OCI-LY3 (cell line): ENCODE data around the gene CYP20A1.
"Not testable (repeated sequence)": the region's sequence is repeated elsewhere in the genome, so short reads cannot be mapped to it uniquely, and the experiment has no call there.

Source experiments
- H2AFZ ChIP-seq: fragments of 200-600, 300-600 bp; shearing (Covaris generic); 2 replicates; pipeline ENCODE4 v1.6.0; 2014; ENCODE audit warnings: antibody characterized with exemption, low read depth, low read length
- H3K27ac ChIP-seq: fragments of 200-600, 300-600 bp; sonication (generic); 2 replicates; pipeline ENCODE4 v1.5.1; 2014; ENCODE audit warnings: mild to moderate bottlenecking, low read length, moderate library complexity, mixed read lengths
- H3K27me3 ChIP-seq: fragments of 200-600, 300-600 bp; sonication (generic); 2 replicates; pipeline ENCODE4 v1.6.1; 2014; ENCODE audit warnings: low read depth, low read length, mixed read lengths
- H3K36me3 ChIP-seq: fragments of 200-600, 300-600 bp; sonication (generic); replicated peaks from 2 replicates; pipeline ENCODE3; 2014; ENCODE audit warnings: low read depth, low read length, mixed read lengths
- H3K4me1 ChIP-seq: fragments of 300-600, 200-600 bp; sonication (generic); 2 replicates; pipeline ENCODE4 v1.6.1; 2014; ENCODE audit warnings: low read length, mixed read lengths
- H3K4me2 ChIP-seq: fragments of 200-600, 300-600 bp; sonication (generic); 2 replicates; pipeline ENCODE4 v1.6.1; 2014; ENCODE audit warnings: low read length, mixed read lengths
- H3K4me3 ChIP-seq: fragments of 300-600, 200-600 bp; sonication (generic); 2 replicates; pipeline ENCODE4 v1.5.1; 2014; ENCODE audit warnings: antibody characterized with exemption, mild to moderate bottlenecking, low read length, moderate library complexity
- H3K79me2 ChIP-seq: fragments of 300-600, 200-600 bp; shearing (Covaris generic); 2 replicates; pipeline ENCODE4 v1.6.1; 2014; ENCODE audit warnings: mild to moderate bottlenecking, low read length, mixed read lengths
- H3K9ac ChIP-seq: fragments of 300-600, 200-600 bp; shearing (Covaris generic); 2 replicates; pipeline ENCODE4 v1.6.0; 2014; ENCODE audit warnings: mild to moderate bottlenecking, low read length, moderate library complexity
- H3K9me3 ChIP-seq: fragments of 200-600, 300-600 bp; shearing (Covaris generic); 2 replicates; pipeline ENCODE4 v1.6.1; 2014; ENCODE audit warnings: low read length, mixed read lengths; ENCODE audit not compliant: insufficient read depth
- H4K20me1 ChIP-seq: fragments of 200-600, 300-600 bp; sonication (generic); 2 replicates; pipeline ENCODE4 v1.6.1; 2016; ENCODE audit warnings: low read length, mixed read lengths; ENCODE audit not compliant: insufficient read depth
- EZH2phosphoT487 ChIP-seq: fragments of 200-600 bp; shearing (Covaris generic); IDR thresholded peaks from 2 replicates; pipeline ENCODE4 v1.6.1; 2018; ENCODE audit warnings: antibody characterized with exemption, mixed run types, low read depth
- TF ChIP-seq, protein P1 (sequence below): fragments of 200-600, 300-600 bp; sonication (generic); IDR thresholded peaks from 2 replicates; pipeline ENCODE4 v1.5.1; 2014; ENCODE audit warnings: antibody characterized with exemption, low read length, low read depth

The CYP20A1 gene

DNA sequence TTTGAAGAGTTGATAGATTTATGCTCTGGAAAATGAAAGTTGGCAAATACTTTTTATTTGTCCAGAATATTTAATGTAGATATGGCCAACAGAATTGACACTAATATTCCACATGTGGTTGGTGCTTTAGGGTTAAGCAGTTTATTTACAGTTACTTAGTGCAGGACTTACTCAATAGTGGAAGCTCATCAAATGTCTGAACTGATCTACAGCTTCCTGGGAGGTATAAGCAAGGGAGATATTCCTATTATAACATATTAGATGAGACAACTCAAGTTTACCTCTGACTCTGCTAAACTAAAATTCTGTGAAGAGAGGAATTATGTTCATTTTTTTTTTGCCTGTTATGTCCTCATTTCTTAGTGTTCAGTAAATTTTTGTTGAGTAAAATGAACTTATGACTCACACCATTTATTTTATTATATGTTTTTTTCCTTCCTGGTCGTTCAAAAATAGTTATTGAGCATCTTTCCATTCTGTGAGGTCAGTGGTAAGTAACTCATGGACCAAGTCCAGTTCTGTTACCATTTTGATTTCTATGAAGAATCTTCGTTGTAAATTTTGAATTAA lies 103.0 kb downstream of the CYP20A1 start:
- Histone ChIP-seq H3K9ac (no peak overlapping the region), H4K20me1 (no peaks in the 10 kb centered on the region), H2AFZ (no peak overlapping the region), H3K4me3 (no peak overlapping the region), H3K36me3 (no peaks in the 10 kb centered on the region), H3K9me3 (no peaks in the 10 kb centered on the region), H3K4me2 (no peak overlapping the region), H3K79me2 (peaks cover 3% of the 10 kb centered on the region; the same call in 1 of the 2 replicates), H3K4me1 (no peaks in the 10 kb centered on the region), H3K27ac (no peak overlapping the region), H3K27me3 (no peaks in the 10 kb centered on the region)
- TF ChIP-seq, protein P1, sequence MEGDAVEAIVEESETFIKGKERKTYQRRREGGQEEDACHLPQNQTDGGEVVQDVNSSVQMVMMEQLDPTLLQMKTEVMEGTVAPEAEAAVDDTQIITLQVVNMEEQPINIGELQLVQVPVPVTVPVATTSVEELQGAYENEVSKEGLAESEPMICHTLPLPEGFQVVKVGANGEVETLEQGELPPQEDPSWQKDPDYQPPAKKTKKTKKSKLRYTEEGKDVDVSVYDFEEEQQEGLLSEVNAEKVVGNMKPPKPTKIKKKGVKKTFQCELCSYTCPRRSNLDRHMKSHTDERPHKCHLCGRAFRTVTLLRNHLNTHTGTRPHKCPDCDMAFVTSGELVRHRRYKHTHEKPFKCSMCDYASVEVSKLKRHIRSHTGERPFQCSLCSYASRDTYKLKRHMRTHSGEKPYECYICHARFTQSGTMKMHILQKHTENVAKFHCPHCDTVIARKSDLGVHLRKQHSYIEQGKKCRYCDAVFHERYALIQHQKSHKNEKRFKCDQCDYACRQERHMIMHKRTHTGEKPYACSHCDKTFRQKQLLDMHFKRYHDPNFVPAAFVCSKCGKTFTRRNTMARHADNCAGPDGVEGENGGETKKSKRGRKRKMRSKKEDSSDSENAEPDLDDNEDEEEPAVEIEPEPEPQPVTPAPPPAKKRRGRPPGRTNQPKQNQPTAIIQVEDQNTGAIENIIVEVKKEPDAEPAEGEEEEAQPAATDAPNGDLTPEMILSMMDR, result no peak
- no peak for TF ChIP-seq EZH2phosphoT487

DNA sequence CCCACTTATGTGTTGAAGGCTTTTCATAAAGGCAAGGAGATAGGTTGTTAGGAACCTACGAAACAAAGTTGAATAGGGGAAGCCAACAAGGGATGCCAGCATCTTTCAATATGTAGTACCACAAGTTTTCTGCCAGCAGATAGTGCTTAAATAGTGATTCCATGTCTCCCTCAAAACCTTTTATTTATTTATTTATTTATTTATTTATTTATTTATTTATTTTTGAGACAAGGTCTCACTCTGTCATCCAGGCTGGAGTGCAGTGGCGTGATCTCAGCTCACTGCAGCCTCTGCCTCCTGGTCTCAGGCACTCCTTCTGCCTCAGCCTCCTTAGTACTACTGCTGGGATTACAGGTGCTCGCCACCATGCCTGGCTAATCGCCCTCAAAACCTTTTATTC lies 103.6 kb downstream of the CYP20A1 start:
- not testable (repeated sequence) for H2AFZ ChIP-seq, H3K36me3 ChIP-seq, H3K9me3 ChIP-seq, H3K4me1 ChIP-seq, H3K27me3 ChIP-seq, H3K27ac ChIP-seq, H3K4me3 ChIP-seq, H4K20me1 ChIP-seq, H3K4me2 ChIP-seq, H3K9ac ChIP-seq, H3K79me2 ChIP-seq

DNA sequence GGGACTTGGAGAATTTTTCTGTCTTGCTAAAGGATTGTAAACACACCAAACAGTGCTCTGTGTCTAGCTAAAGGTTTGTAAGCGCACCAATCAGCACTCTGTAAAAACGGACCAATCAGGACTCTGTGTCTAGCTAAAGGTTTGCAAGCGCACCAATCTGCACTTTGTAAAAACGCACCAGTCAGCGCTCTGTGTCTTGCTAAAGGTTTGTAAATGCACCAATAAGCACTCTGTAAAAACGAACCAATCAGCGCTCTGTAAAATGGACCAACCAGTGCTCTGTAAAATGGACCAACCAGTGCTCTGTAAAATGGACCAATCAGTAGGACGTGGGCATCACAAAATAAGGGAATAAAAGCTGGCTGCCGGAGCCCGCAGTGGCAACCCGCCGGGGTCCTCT lies 105.8 kb downstream of the CYP20A1 start:
- no peak overlapping the region for H3K27ac ChIP-seq
- 0 out of 2 replicates have a peak, but pooled peaks cover 3% of the 10 kb centered on the region for H3K79me2 ChIP-seq
- H4K20me1 ChIP-seq, result no peaks in the 10 kb centered on the region
- H3K9me3 ChIP-seq, result no peaks in the 10 kb centered on the region
- H3K9ac ChIP-seq, result no peak overlapping the region
- H3K27me3 ChIP-seq, result no peaks in the 10 kb centered on the region
- no peak overlapping the region for H3K4me3 ChIP-seq
- TF ChIP-seq, protein P1, result no peak
- no peak for TF ChIP-seq EZH2phosphoT487
- no peaks in the 10 kb centered on the region for H3K4me1 ChIP-seq
- H2AFZ ChIP-seq, result no peak overlapping the region
- H3K4me2 ChIP-seq, result no peak overlapping the region
- no peaks in the 10 kb centered on the region for H3K36me3 ChIP-seq

DNA sequence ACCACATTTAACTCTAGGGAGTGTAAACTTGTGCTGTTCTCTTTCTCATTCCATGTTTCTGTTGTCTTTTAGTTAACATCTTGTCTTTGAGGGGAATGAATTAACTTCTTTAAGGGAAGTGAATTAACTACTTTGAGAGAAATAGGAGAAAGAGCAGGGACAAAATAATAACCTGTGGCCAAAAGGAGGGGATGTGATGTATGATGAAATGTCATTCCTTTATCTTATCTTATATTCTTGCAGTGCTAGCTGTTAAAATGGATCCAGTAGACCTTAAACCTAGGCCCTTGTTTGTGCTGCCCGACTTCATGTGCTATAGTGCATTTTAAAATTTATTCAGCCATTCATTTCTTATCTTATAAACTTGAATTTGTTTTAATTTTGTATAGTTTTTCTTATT lies 107.8 kb downstream of the CYP20A1 start:
- Histone ChIP-seq H3K36me3 (no peaks in the 10 kb centered on the region), H3K9ac (no peak overlapping the region), H3K27ac (no peak overlapping the region), H3K79me2 (0 out of 2 replicates have a peak, but pooled peaks cover 3% of the 10 kb centered on the region), H3K9me3 (no peaks in the 10 kb centered on the region), H3K27me3 (no peaks in the 10 kb centered on the region), H3K4me3 (no peak overlapping the region), H4K20me1 (no peaks in the 10 kb centered on the region), H2AFZ (no peak overlapping the region), H3K4me1 (no peaks in the 10 kb centered on the region), H3K4me2 (no peak overlapping the region)
- TF ChIP-seq EZH2phosphoT487, result no peak
- TF ChIP-seq, protein P1, result no peak
